HTR-8/SVneo (cell line): ENCODE data around the gene TP53BP2.

Experiments
- DNase-seq: peaks from one replicate; pipeline ENCODE4 v3.0.0; 2011; ENCODE audit warnings: low spot score, mixed read lengths; ENCODE audit not compliant: insufficient read length
- FAIRE-seq: peaks from 2 replicates; lab custom pipeline; 2011; peaks lifted over from hg19 to GRCh38; lab: Jason Lieb, UNC

Gene TP53BP2

GRCh38 chr1:223730479-223731132, 115.1 kb downstream of the TP53BP2 start:
- FAIRE-seq, result no peak
- DNase-seq, result no peak

DNA sequence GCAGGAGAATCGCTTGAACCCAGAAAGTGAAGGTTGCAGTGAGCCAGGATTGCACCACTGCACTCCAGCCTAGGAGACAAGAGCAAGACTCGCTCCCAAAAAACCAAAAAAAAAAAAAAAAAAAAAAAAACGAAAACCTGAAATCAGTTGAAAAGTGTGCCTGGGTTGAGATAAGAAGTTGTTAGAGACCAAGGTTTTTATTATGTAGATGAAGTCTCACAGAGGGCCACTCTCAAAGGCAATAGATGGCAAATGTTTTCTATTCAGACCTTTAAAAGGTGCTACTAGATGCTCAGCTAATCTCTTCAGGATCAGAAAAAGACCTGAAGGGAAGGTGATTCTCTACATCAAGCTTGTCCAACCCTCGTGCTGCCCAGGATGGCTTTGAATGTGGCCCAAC, 115.8 kb downstream of the TP53BP2 start:
- FAIRE-seq (no peak), DNase-seq (no peak)
